ENCODE measurements around the gene VSIR.

VSIR gene

GRCh38 chr10:71708897-71709882 is 64.1 kb downstream of the VSIR start:
- Histone ChIP-seq H3K4me3 (replicated peaks; ENCODE audit: insufficient read depth, low read length) (no peak overlapping the region), H3K27ac (replicated peaks) (no peak overlapping the region), H3K27me3 (ENCODE audit: insufficient read depth, poor library complexity, severe bottlenecking) (no peaks in the 10 kb centered on the region)
- no peak for TF ChIP-seq GABPA (IDR thresholded peaks at IDR 0.05; ENCODE audit: low read depth)
- TF ChIP-seq REST (IDR thresholded peaks at IDR 0.05; ENCODE audit: insufficient replicate concordance, low read depth): no peak
- no peak for TF ChIP-seq CTCF (IDR thresholded peaks at IDR 0.05; ENCODE audit: insufficient read depth, low read length)
- no peak for TF ChIP-seq POLR2AphosphoS5 (IDR thresholded peaks at IDR 0.05; ENCODE audit: low read depth)
- no peak for TF ChIP-seq SPI1 (IDR thresholded peaks at IDR 0.05; ENCODE audit: borderline replicate concordance, low read depth)
- DNase-seq (ENCODE audit: low read depth in 1 of 2, low spot score in 1 of 2): no peak

- TF ChIP-seq REST (IDR thresholded peaks at IDR 0.05; ENCODE audit: insufficient replicate concordance, low read depth) (no peak), CTCF (IDR thresholded peaks at IDR 0.05; ENCODE audit: insufficient read depth, low read length) (peak; percentile 87)
- Histone ChIP-seq H3K27ac (replicated peaks) (no peak overlapping the region), H3K27me3 (ENCODE audit: insufficient read depth, poor library complexity, severe bottlenecking) (no peaks in the 10 kb centered on the region), H3K4me3 (replicated peaks; ENCODE audit: insufficient read depth, low read length) (no peak overlapping the region)
- peak in 1 of 2 experiments; percentile 61 for DNase-seq (ENCODE audit: low read depth in 1 of 2, low spot score in 1 of 2)
These were observed 65.0 kb downstream of the VSIR start for GRCh38 chr10:71708301-71708703.

GRCh38 chr10:71707240-71707789 is 66.0 kb downstream of the VSIR start:
- no peak for DNase-seq (ENCODE audit: low read depth in 1 of 2, low spot score in 1 of 2)
- no peak for TF ChIP-seq POLR2AphosphoS5 (IDR thresholded peaks at IDR 0.05; ENCODE audit: low read depth)
- no peak overlapping the region for H3K4me3 ChIP-seq (replicated peaks; ENCODE audit: insufficient read depth, low read length)
- H3K27ac ChIP-seq (replicated peaks): 0 out of 2 replicates have a peak overlapping the region, but pooled peaks have one; percentile 4
- H3K27me3 ChIP-seq (ENCODE audit: insufficient read depth, poor library complexity, severe bottlenecking): no peaks in the 10 kb centered on the region

GRCh38 chr10:71706216-71707121 is 66.9 kb downstream of the VSIR start:
- no peak for TF ChIP-seq SPI1 (IDR thresholded peaks at IDR 0.05; ENCODE audit: borderline replicate concordance, low read depth)
- TF ChIP-seq REST (IDR thresholded peaks at IDR 0.05; ENCODE audit: insufficient replicate concordance, low read depth): no peak
- TF ChIP-seq POLR2AphosphoS5 (IDR thresholded peaks at IDR 0.05; ENCODE audit: low read depth): no peak
- no peak for TF ChIP-seq CTCF (IDR thresholded peaks at IDR 0.05; ENCODE audit: insufficient read depth, low read length)
- no peak for TF ChIP-seq GABPA (IDR thresholded peaks at IDR 0.05; ENCODE audit: low read depth)
- no peak for DNase-seq (ENCODE audit: low read depth in 1 of 2, low spot score in 1 of 2)
- no peak overlapping the region for H3K27ac ChIP-seq (replicated peaks)
- H3K4me3 ChIP-seq (replicated peaks; ENCODE audit: insufficient read depth, low read length): no peak overlapping the region
- no peaks in the 10 kb centered on the region for H3K27me3 ChIP-seq (ENCODE audit: insufficient read depth, poor library complexity, severe bottlenecking)

All from HL-60 (cell line).